Type B pancreatic cell (in vitro differentiated cells): Measurements from ENCODE around the gene EDN1. TPM values are rescaled to one million over a fixed set of nuclear protein-coding genes. Genes with fewer than 3 reads are reported as not detected.

Experiments used
- DNase-seq: peaks from one replicate; pipeline ENCODE4 v3.0.0; 2021; ENCODE audit warnings: mixed read lengths; ENCODE audit not compliant: unreplicated experiment; ENCODE audit errors: extremely low spot score
- H3K27ac Mint-ChIP-seq: 2 replicates; pipeline ENCODE4 v1.8.0; 2021; ENCODE audit warnings: mild to moderate bottlenecking, mixed read lengths
- H3K27me3 Mint-ChIP-seq: 2 replicates; pipeline ENCODE4 v1.8.0; 2021; ENCODE audit warnings: mixed read lengths
- H3K36me3 Mint-ChIP-seq: 2 replicates; pipeline ENCODE4 v1.8.0; 2021; ENCODE audit warnings: mixed read lengths
- H3K4me1 Mint-ChIP-seq: one replicate; pipeline ENCODE4 v1.8.0; 2021; ENCODE audit warnings: mixed read lengths; ENCODE audit not compliant: unreplicated experiment
- H3K4me3 Mint-ChIP-seq: 2 replicates; pipeline ENCODE4 v1.8.0; 2021; ENCODE audit warnings: mild to moderate bottlenecking, mixed read lengths
- H3K9me3 Mint-ChIP-seq: 2 replicates; pipeline ENCODE4 v1.8.0; 2021; ENCODE audit warnings: mixed read lengths
- CTCF ChIP-seq: fragments of 200-600 bp; sonication (generic); conservative IDR thresholded peaks from 2 replicates; pipeline ENCODE4 v1.5.0; 2021; ENCODE audit warnings: antibody characterized with exemption, mild to moderate bottlenecking
- total RNA-seq: library from RNA; stranded (reverse); gene quantifications from 2 replicates; pipeline ENCODE4 v1.2.1, GENCODE V29; 2021; ENCODE audit warnings: low replicate concordance

Gene EDN1
- total RNA-seq, 1 donor from 2014 or later: 8.9 TPM

GRCh38 chr6:12291071-12291838 is 1.1 kb downstream of the EDN1 start:
- H3K9me3 Mint-ChIP-seq: no peaks in the 10 kb centered on the region
- peaks cover 44% of the 10 kb centered on the region for H3K4me1 Mint-ChIP-seq
- peaks cover 15% of the 10 kb centered on the region for H3K27me3 Mint-ChIP-seq
- TF ChIP-seq CTCF: no peak
- H3K27ac Mint-ChIP-seq: peak overlapping the region; percentile 89
- peak overlapping the region; percentile 90 for H3K4me3 Mint-ChIP-seq
- DNase-seq: no peak
- peaks cover 7% of the 10 kb centered on the region for H3K36me3 Mint-ChIP-seq

- H3K27me3 Mint-ChIP-seq: peaks cover 15% of the 10 kb centered on the region
- H3K27ac Mint-ChIP-seq: peak overlapping the region; percentile 89
- H3K9me3 Mint-ChIP-seq: no peaks in the 10 kb centered on the region
- peak overlapping the region; percentile 90 for H3K4me3 Mint-ChIP-seq
- peaks cover 8% of the 10 kb centered on the region for H3K36me3 Mint-ChIP-seq
- H3K4me1 Mint-ChIP-seq: peaks cover 41% of the 10 kb centered on the region
- TF ChIP-seq CTCF: peak; percentile 23
- no peak for DNase-seq
Measured at GRCh38 chr6:12291839-12292604, 1.9 kb downstream of the EDN1 start.

- TF ChIP-seq CTCF: no peak
- peak overlapping the region; percentile 90 for H3K4me3 Mint-ChIP-seq
- peaks cover 8% of the 10 kb centered on the region for H3K36me3 Mint-ChIP-seq
Measured at GRCh38 chr6:12293235-12293930, 3.2 kb downstream of the EDN1 start.

GRCh38 chr6:12293931-12294807 is 4.0 kb downstream of the EDN1 start:
- no peak for DNase-seq
- TF ChIP-seq CTCF: no peak
- H3K9me3 Mint-ChIP-seq: no peaks in the 10 kb centered on the region
- peaks cover 8% of the 10 kb centered on the region for H3K36me3 Mint-ChIP-seq
- H3K4me3 Mint-ChIP-seq: peak overlapping the region; percentile 90
- H3K27me3 Mint-ChIP-seq: peaks cover 15% of the 10 kb centered on the region
- H3K27ac Mint-ChIP-seq: peak overlapping the region; percentile 69
- H3K4me1 Mint-ChIP-seq: peaks cover 35% of the 10 kb centered on the region

More at GRCh38 chr6:12293235-12293930, 3.2 kb downstream of the EDN1 start:
- no peak for DNase-seq
- no peaks in the 10 kb centered on the region for H3K9me3 Mint-ChIP-seq
- H3K27ac Mint-ChIP-seq: peak overlapping the region; percentile 29
- H3K4me1 Mint-ChIP-seq: peaks cover 41% of the 10 kb centered on the region
- H3K27me3 Mint-ChIP-seq: peaks cover 15% of the 10 kb centered on the region
